Loucy (cell line): Measurements from ENCODE around the gene OR13J1.
A peak's percentile ranks its signal among the peaks of the same experiment; 100 is the strongest.

Experiments used
- H2AFZ ChIP-seq: fragments of 200-600 bp; sonication (generic); 2 replicates; pipeline ENCODE4 v1.6.0; 2016; ENCODE audit warnings: antibody characterized with exemption, mild to moderate bottlenecking, low read length, moderate library complexity
- H3F3A ChIP-seq: fragments of 200-600 bp; 2 replicates; pipeline ENCODE4 v1.6.0; 2016; ENCODE audit warnings: antibody characterized with exemption, low read depth, mild to moderate bottlenecking
- H3K27me3 ChIP-seq: fragments of 200-600 bp; sonication (generic); 2 replicates; pipeline ENCODE4 v1.6.1; 2014; ENCODE audit warnings: low read length, mild to moderate bottlenecking; ENCODE audit not compliant: insufficient read depth, poor library complexity, severe bottlenecking
- H3K36me3 ChIP-seq: fragments of 200-600 bp; sonication (generic); 2 replicates; pipeline ENCODE4 v1.6.1; 2016; ENCODE audit warnings: low read length; ENCODE audit not compliant: insufficient read depth
- H3K4me1 ChIP-seq: fragments of 200-600 bp; sonication (generic); 2 replicates; pipeline ENCODE4 v1.5.1; 2014; ENCODE audit warnings: low read length, mild to moderate bottlenecking; ENCODE audit not compliant: insufficient read depth, poor library complexity, severe bottlenecking
- H3K4me2 ChIP-seq: fragments of 200-600 bp; sonication (generic); 2 replicates; pipeline ENCODE4 v1.6.0; 2014; ENCODE audit warnings: antibody characterized with exemption, low read length, low read depth, mild to moderate bottlenecking; ENCODE audit not compliant: poor library complexity, severe bottlenecking
- H3K4me3 ChIP-seq: fragments of 200-600 bp; sonication (generic); 2 replicates; pipeline ENCODE4 v1.5.1; 2014; ENCODE audit warnings: low read length, mild to moderate bottlenecking, mixed read lengths; ENCODE audit not compliant: poor library complexity, severe bottlenecking
- H3K79me2 ChIP-seq: fragments of 200-600 bp; sonication (generic); 2 replicates; pipeline ENCODE4 v1.6.1; 2014; ENCODE audit warnings: low read length; ENCODE audit not compliant: insufficient read depth
- H3K9ac ChIP-seq: fragments of 200-600 bp; sonication (generic); 2 replicates; pipeline ENCODE4 v1.6.0; 2014; ENCODE audit warnings: mild to moderate bottlenecking, low read depth, low read length, moderate library complexity; ENCODE audit not compliant: poor library complexity, severe bottlenecking
- H3K9me2 ChIP-seq: fragments of 200-600 bp; sonication (generic); replicated peaks from 2 replicates; pipeline ENCODE4 v1.6.1; 2016; ENCODE audit warnings: low read depth, low read length, mixed read lengths
- H3K9me3 ChIP-seq: fragments of 200-600 bp; sonication (generic); 2 replicates; pipeline ENCODE4 v1.6.1; 2014; ENCODE audit warnings: mild to moderate bottlenecking, antibody characterized with exemption, low read length, low read depth; ENCODE audit not compliant: insufficient read depth
- H4K20me1 ChIP-seq: fragments of 200-600 bp; sonication (generic); 2 replicates; pipeline ENCODE4 v1.6.0; 2014; ENCODE audit warnings: antibody characterized with exemption, low read length, mild to moderate bottlenecking; ENCODE audit not compliant: insufficient read depth, poor library complexity, severe bottlenecking
- CTCF ChIP-seq: fragments of 200-600 bp; sonication (generic); conservative IDR thresholded peaks from 2 replicates; pipeline ENCODE4 v1.5.1; 2014; ENCODE audit warnings: mild to moderate bottlenecking, antibody characterized with exemption, low read length
- EZH2phosphoT487 ChIP-seq: fragments of 200-600 bp; IDR thresholded peaks from 2 replicates; pipeline ENCODE4 v1.6.1; 2018; ENCODE audit warnings: antibody characterized with exemption, mild to moderate bottlenecking, moderate library complexity, borderline replicate concordance

The OR13J1 gene

GRCh38 chr9:35909687-35910612, 39.7 kb upstream of the OR13J1 start:
- H3K9ac ChIP-seq, result no peak overlapping the region
- no peaks in the 10 kb centered on the region for H4K20me1 ChIP-seq
- H3F3A ChIP-seq, result peaks cover 7% of the 10 kb centered on the region
- H3K79me2 ChIP-seq, result no peaks in the 10 kb centered on the region
- H2AFZ ChIP-seq, result no peak overlapping the region
- no peaks in the 10 kb centered on the region for H3K27me3 ChIP-seq
- no peaks in the 10 kb centered on the region for H3K36me3 ChIP-seq
- no peaks in the 10 kb centered on the region for H3K9me3 ChIP-seq
- H3K4me2 ChIP-seq, result peak overlapping the region; percentile 45
- H3K9me2 ChIP-seq, result no peaks in the 10 kb centered on the region
- TF ChIP-seq EZH2phosphoT487 (no peak), CTCF (no peak)
- H3K4me3 ChIP-seq, result no peak overlapping the region
- peaks cover 20% of the 10 kb centered on the region for H3K4me1 ChIP-seq

GRCh38 chr9:35909274-35909673, 39.1 kb upstream of the OR13J1 start, which contains the start of gene SPAAR:
Gene SPAAR, plus strand, starts transcription at chr9:35909490. Its CDS starts 974 bp downstream, at chr9:35910464.
- Histone ChIP-seq H3K9me3 (no peaks in the 10 kb centered on the region), H3K79me2 (no peaks in the 10 kb centered on the region), H3F3A (peaks cover 7% of the 10 kb centered on the region), H3K27me3 (no peaks in the 10 kb centered on the region), H3K4me3 (no peak within 1 kb of the TSS), H4K20me1 (no peaks in the 10 kb centered on the region), H3K4me1 (peaks cover 20% of the 10 kb centered on the region), H2AFZ (no peak within 1 kb of the TSS), H3K4me2 (no peak within 1 kb of the TSS), H3K9ac (no peak within 1 kb of the TSS), H3K9me2 (no peaks in the 10 kb centered on the region), H3K36me3 (no peaks in the 10 kb centered on the region)
- TF ChIP-seq EZH2phosphoT487 (no peak), CTCF (no peak)

GRCh38 chr9:35908504-35909125, 38.4 kb upstream of the OR13J1 start:
- Histone ChIP-seq H3K27me3 (no peaks in the 10 kb centered on the region), H3K9me3 (no peaks in the 10 kb centered on the region), H3K79me2 (no peaks in the 10 kb centered on the region), H3K4me3 (no peak overlapping the region), H4K20me1 (no peaks in the 10 kb centered on the region), H3K4me1 (peaks cover 20% of the 10 kb centered on the region), H3K9ac (no peak overlapping the region), H3K36me3 (no peaks in the 10 kb centered on the region), H3F3A (peaks cover 7% of the 10 kb centered on the region), H3K9me2 (no peaks in the 10 kb centered on the region), H2AFZ (no peak overlapping the region), H3K4me2 (no peak overlapping the region)
- TF ChIP-seq CTCF (no peak), EZH2phosphoT487 (no peak)
